MM.1S (cell line): Measurements from ENCODE around the gene RNASE13.

Experiments used
- DNase-seq: peaks from one replicate; pipeline ENCODE4 v3.0.0-alpha.2; 2015
- H2AFZ ChIP-seq: fragments of 300-600 bp; sonication (generic); 2 replicates; pipeline ENCODE4 v1.6.0; 2016; ENCODE audit warnings: antibody characterized with exemption, low read length
- H3F3A ChIP-seq: fragments of 300-600 bp; sonication (generic); 2 replicates; pipeline ENCODE4 v1.6.1; 2016; ENCODE audit warnings: mild to moderate bottlenecking, antibody characterized with exemption, low read length, moderate library complexity, mixed read lengths; ENCODE audit not compliant: insufficient read depth
- H3K27ac ChIP-seq: fragments of 300-600 bp; sonication (generic); 2 replicates; pipeline ENCODE4 v1.5.1; 2016; ENCODE audit warnings: mild to moderate bottlenecking, low read length
- H3K27me3 ChIP-seq: fragments of 300-600 bp; sonication (generic); replicated peaks from 2 replicates; pipeline ENCODE4 v1.6.0; 2016; ENCODE audit warnings: low read length; ENCODE audit not compliant: insufficient read depth
- H3K36me3 ChIP-seq: fragments of 300-600 bp; sonication (generic); replicated peaks from 2 replicates; pipeline ENCODE4 v1.6.1; 2016; ENCODE audit warnings: mild to moderate bottlenecking, low read length, mixed read lengths; ENCODE audit not compliant: insufficient read depth
- H3K4me1 ChIP-seq: fragments of 300-600 bp; sonication (generic); 2 replicates; pipeline ENCODE4 v1.6.1; 2016; ENCODE audit warnings: low read length, mixed read lengths
- H3K4me2 ChIP-seq: fragments of 300-600 bp; sonication (generic); 2 replicates; pipeline ENCODE4 v1.6.0; 2016; ENCODE audit warnings: low read depth, low read length
- H3K4me3 ChIP-seq: fragments of 300-600 bp; sonication (generic); 2 replicates; pipeline ENCODE4 v1.5.1; 2016; ENCODE audit warnings: low read length, mixed read lengths
- H3K79me2 ChIP-seq: fragments of 300-600 bp; sonication (generic); 2 replicates; pipeline ENCODE4 v1.6.1; 2016; ENCODE audit warnings: mixed run types, low read length, mixed read lengths
- H3K9ac ChIP-seq: fragments of 300-600 bp; sonication (generic); 2 replicates; pipeline ENCODE4 v1.6.1; 2016; ENCODE audit warnings: low read length, mixed read lengths
- H3K9me2 ChIP-seq: fragments of 300-600 bp; sonication (generic); replicated peaks from 2 replicates; pipeline ENCODE4 v1.6.1; 2016; ENCODE audit warnings: mild to moderate bottlenecking, low read length, mixed read lengths; ENCODE audit not compliant: insufficient read depth
- H3K9me3 ChIP-seq: fragments of 300-600 bp; sonication (generic); replicated peaks from 2 replicates; pipeline ENCODE4 v1.6.1; 2016; ENCODE audit warnings: mild to moderate bottlenecking, low read length, mixed read lengths; ENCODE audit not compliant: insufficient read depth
- H4K20me1 ChIP-seq: fragments of 300-600 bp; sonication (generic); 2 replicates; pipeline ENCODE4 v1.6.1; 2016; ENCODE audit warnings: mild to moderate bottlenecking, low read length, moderate library complexity, mixed read lengths; ENCODE audit not compliant: insufficient read depth
- EZH2 ChIP-seq: fragments of 300-600 bp; sonication (generic); optimal IDR thresholded peaks from 2 replicates; pipeline ENCODE3; 2017; ENCODE audit warnings: low read depth, mild to moderate bottlenecking, antibody characterized with exemption, low read length, mixed read lengths
- EZH2phosphoT487 ChIP-seq: fragments of 300-600 bp; sonication (generic); IDR thresholded peaks from 2 replicates; pipeline ENCODE4 v1.6.1; 2018; ENCODE audit warnings: antibody characterized with exemption, low read length
- TF ChIP-seq, protein P1 (sequence below): fragments of 300-600 bp; sonication (generic); IDR thresholded peaks from 2 replicates; pipeline ENCODE4 v1.5.1; 2016; ENCODE audit warnings: antibody characterized with exemption, low read length, mixed read lengths

The RNASE13 gene

DNA sequence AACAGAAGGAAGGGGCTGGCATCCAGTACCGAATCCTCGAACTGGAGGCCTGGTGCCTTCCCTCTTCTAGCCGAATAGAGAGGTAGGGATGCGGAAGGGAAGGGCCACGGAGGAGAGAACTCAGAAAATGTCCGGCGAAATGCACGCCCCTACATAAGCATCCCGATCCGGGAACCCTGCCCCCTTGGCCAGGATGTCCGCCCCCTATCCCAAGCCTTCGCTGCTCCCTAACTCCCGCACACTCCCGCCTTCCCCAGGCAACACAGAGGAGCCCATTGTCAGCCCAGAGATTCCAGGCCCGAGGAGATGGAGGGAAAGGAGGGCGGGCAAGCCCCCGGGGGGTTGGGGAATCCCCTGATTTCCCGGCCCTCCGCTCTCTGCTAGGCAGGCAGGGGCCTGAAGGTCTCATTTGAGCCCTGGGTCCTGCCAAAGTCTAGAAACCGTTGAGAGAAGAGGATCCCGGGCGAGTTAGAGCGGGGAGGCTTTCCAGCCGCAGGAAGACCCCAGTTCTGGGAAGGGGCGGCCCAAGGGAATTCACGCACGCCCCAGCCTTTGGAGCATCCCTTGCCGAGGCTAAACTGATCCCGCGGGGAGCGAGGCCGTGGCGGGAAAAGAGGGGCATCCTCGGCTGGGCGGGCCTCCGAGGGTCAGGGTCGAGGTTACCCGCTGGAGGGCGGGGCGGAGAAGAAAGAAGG is 34.9 kb upstream of the RNASE13 start:
- H3K9me3 ChIP-seq, result no peaks in the 10 kb centered on the region
- H2AFZ ChIP-seq, result 0 out of 2 replicates have a peak overlapping the region, but pooled peaks have one; percentile 31
- TF ChIP-seq EZH2 (no peak), EZH2phosphoT487 (no peak)
- TF ChIP-seq, protein P1, sequence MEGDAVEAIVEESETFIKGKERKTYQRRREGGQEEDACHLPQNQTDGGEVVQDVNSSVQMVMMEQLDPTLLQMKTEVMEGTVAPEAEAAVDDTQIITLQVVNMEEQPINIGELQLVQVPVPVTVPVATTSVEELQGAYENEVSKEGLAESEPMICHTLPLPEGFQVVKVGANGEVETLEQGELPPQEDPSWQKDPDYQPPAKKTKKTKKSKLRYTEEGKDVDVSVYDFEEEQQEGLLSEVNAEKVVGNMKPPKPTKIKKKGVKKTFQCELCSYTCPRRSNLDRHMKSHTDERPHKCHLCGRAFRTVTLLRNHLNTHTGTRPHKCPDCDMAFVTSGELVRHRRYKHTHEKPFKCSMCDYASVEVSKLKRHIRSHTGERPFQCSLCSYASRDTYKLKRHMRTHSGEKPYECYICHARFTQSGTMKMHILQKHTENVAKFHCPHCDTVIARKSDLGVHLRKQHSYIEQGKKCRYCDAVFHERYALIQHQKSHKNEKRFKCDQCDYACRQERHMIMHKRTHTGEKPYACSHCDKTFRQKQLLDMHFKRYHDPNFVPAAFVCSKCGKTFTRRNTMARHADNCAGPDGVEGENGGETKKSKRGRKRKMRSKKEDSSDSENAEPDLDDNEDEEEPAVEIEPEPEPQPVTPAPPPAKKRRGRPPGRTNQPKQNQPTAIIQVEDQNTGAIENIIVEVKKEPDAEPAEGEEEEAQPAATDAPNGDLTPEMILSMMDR, result no peak
- H3K4me2 ChIP-seq, result peak overlapping the region; percentile 69
- no peaks in the 10 kb centered on the region for H3K9me2 ChIP-seq
- no peaks in the 10 kb centered on the region for H4K20me1 ChIP-seq
- peaks cover 6% of the 10 kb centered on the region; the same call in 1 of the 2 replicates for H3F3A ChIP-seq
- no peak overlapping the region for H3K27ac ChIP-seq
- peaks cover 11% of the 10 kb centered on the region for H3K27me3 ChIP-seq
- H3K36me3 ChIP-seq, result no peaks in the 10 kb centered on the region
- H3K4me1 ChIP-seq, result no peaks in the 10 kb centered on the region
- peak overlapping the region; percentile 54 for H3K4me3 ChIP-seq
- H3K79me2 ChIP-seq, result no peaks in the 10 kb centered on the region
- H3K9ac ChIP-seq, result no peak overlapping the region; the same call in 1 of the 2 replicates
- no peak for DNase-seq

GRCh38 chr14:21068521-21069387 is 34.1 kb upstream of the RNASE13 start:
- Histone ChIP-seq H3K4me1 (no peaks in the 10 kb centered on the region), H3K4me3 (peak overlapping the region; percentile 22; the same call in 1 of the 2 replicates), H3K36me3 (no peaks in the 10 kb centered on the region), H4K20me1 (no peaks in the 10 kb centered on the region), H3K9me2 (no peaks in the 10 kb centered on the region), H3K4me2 (peak overlapping the region; percentile 69), H3K27me3 (peaks cover 11% of the 10 kb centered on the region), H3K79me2 (no peaks in the 10 kb centered on the region), H3K9ac (no peak overlapping the region), H3K9me3 (no peaks in the 10 kb centered on the region), H3K27ac (no peak overlapping the region), H2AFZ (no peak overlapping the region), H3F3A (peaks cover 6% of the 10 kb centered on the region; the same call in 1 of the 2 replicates)
- TF ChIP-seq, protein P1, result peak; percentile 45
- TF ChIP-seq EZH2phosphoT487 (no peak), EZH2 (no peak)
- peak; percentile 36 for DNase-seq

DNA sequence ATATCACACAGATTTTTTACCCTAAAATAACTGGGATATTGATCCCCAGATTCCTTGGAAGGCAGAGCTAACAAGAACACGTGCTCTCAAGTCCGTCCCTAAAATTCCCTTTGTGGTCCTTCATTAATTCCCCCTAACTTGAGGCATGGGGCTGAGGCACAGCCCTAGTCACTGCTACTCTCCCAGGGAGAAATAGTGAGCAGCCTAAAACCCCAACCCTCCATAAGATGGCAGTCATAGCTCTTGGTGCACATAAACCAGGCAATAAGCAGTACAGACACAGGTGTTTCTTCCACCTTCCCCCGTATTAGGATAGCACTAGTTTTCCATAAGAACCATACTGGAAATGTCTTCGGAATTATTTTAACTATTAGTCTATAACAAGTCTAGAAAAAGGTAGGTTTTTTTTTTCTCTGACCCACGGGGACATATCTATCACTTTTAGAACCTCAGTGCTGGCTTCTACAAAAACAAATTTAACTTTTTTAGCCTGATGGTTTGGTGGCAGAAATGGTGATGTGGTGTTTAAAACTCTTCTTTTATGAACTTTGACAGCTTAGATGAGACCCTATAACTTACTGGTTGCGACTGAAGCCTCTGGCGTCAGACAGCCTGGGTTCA is 32.4 kb upstream of the RNASE13 start:
- Histone ChIP-seq H3K9ac (no peak overlapping the region), H3K36me3 (no peaks in the 10 kb centered on the region), H3F3A (peaks cover 6% of the 10 kb centered on the region; the same call in 1 of the 2 replicates), H2AFZ (no peak overlapping the region), H3K27me3 (peaks cover 11% of the 10 kb centered on the region), H3K9me3 (no peaks in the 10 kb centered on the region), H3K4me1 (no peaks in the 10 kb centered on the region), H3K4me3 (no peak overlapping the region), H3K9me2 (no peaks in the 10 kb centered on the region), H3K79me2 (no peaks in the 10 kb centered on the region), H3K4me2 (no peak overlapping the region), H3K27ac (no peak overlapping the region), H4K20me1 (no peaks in the 10 kb centered on the region)
- no peak for TF ChIP-seq EZH2phosphoT487
- TF ChIP-seq, protein P1, result peak; percentile 37
- no peak for DNase-seq
